ENCODE measurements around the gene TMEM131.

The TMEM131 gene

GRCh38 chr2:97752342-97753334 is 243.1 kb downstream of the TMEM131 start:
- no peak for DNase-seq

GRCh38 chr2:97751752-97752151 is 244.0 kb downstream of the TMEM131 start:
- no peak for DNase-seq

- DNase-seq = no peak
Measured at GRCh38 chr2:97750017-97750416, 245.7 kb downstream of the TMEM131 start.

- DNase-seq = no peak
Measured at GRCh38 chr2:97749581-97749980, 246.2 kb downstream of the TMEM131 start.

GRCh38 chr2:97747716-97748115 is 248.0 kb downstream of the TMEM131 start:
- no peak for DNase-seq

GRCh38 chr2:97747285-97747684 is 248.5 kb downstream of the TMEM131 start:
- no peak for DNase-seq

GRCh38 chr2:97745474-97746174 is 250.1 kb downstream of the TMEM131 start:
- no peak for DNase-seq

GRCh38 chr2:97743913-97744312 is 251.8 kb downstream of the TMEM131 start:
- DNase-seq = no peak

- DNase-seq = no peak
Measured at GRCh38 chr2:97742381-97742847, 253.3 kb downstream of the TMEM131 start.

- DNase-seq = no peak
Measured at GRCh38 chr2:97741686-97742085, 254.1 kb downstream of the TMEM131 start.

GRCh38 chr2:97741251-97741650 is 254.5 kb downstream of the TMEM131 start:
- DNase-seq = no peak

GRCh38 chr2:97740590-97741182 is 255.1 kb downstream of the TMEM131 start:
- DNase-seq = no peak

- no peak for DNase-seq
Measured at GRCh38 chr2:97739893-97740245, 255.9 kb downstream of the TMEM131 start.

- no peak for DNase-seq
Measured at GRCh38 chr2:97739020-97739892, 256.5 kb downstream of the TMEM131 start.

- no peak for DNase-seq
Measured at GRCh38 chr2:97738179-97739019, 257.3 kb downstream of the TMEM131 start.

- no peak for DNase-seq
Measured at GRCh38 chr2:97737421-97738178, 258.1 kb downstream of the TMEM131 start.

GRCh38 chr2:97736608-97737330 is 259.0 kb downstream of the TMEM131 start:
- no peak for DNase-seq

GRCh38 chr2:97736185-97736584 is 259.6 kb downstream of the TMEM131 start:
- DNase-seq = no peak

- no peak for DNase-seq
Measured at GRCh38 chr2:97735161-97735561, 260.6 kb downstream of the TMEM131 start.
